GM19438 (cell line): ENCODE data around the gene MYO16.
"Not testable (repeated sequence)": the region's sequence is repeated elsewhere in the genome, so short reads cannot be mapped to it uniquely, and the experiment has no call there.

Experiments used
- ATAC-seq: cut with Tn5 transposase; IDR thresholded peaks from one replicate; pipeline ENCODE4 v1.9.1; 2021; ENCODE audit warnings: low read depth; ENCODE audit not compliant: unreplicated experiment

Gene MYO16

DNA sequence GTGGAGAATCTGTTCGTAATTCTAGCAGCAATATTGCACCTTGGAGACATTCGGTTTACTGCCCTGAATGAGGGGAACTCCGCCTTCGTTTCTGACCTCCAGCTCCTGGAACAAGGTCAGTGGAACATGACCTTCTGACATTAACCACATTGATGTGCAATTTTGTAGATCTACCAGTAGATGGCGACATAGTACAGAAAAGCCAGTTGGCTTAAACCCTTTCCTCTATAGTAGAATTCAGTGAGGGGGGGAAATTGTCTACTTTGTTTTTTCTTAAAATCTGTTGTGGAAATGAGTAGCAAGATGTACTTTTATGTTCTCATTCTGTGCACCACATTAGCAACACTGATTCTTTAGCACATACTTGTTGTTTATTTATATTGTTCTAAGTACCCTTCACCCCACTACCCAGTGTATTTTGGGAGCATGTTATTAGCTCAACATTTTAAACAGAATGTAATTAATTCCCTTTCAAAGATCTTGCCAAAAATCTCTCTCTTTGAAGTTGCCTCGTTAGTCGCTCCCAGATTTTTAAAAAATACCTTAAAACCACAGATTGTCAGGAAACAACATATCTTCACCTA is 332.2 kb downstream of the MYO16 start:
- ATAC-seq = peak; percentile 91

- no peak for ATAC-seq
Measured at GRCh38 chr13:108962654-108963053, 333.2 kb downstream of the MYO16 start.

DNA sequence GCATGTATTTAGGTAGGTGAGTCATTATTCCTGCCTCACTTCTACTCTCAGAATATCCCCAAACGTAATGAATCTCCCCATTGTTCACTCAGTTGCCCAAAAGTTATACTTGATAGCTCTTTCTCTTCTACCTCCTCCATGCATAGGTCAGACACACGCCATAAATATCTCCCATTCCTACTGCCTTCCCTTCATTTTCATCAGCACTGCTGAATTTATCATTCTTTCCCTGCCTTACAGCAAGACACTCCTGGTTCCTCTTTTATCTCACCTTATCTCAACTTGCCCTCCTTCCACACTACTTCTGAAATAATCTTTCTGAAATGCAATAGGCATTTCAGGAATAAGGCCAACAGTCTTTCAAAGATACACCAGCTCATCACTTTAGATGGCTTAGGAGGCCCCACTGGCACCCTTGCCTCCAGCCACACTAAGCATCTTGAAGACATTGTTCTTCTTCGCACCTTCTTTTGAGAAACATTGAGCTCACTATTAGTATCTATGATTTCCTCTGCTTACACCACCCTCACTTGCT is 333.9 kb downstream of the MYO16 start:
- ATAC-seq = no peak

GRCh38 chr13:108963846-108964600 is 334.6 kb downstream of the MYO16 start:
- no peak for ATAC-seq

- ATAC-seq = no peak
Measured at GRCh38 chr13:108964606-108965005, 335.2 kb downstream of the MYO16 start.

- no peak for ATAC-seq
Measured at GRCh38 chr13:108967371-108967770, 338.0 kb downstream of the MYO16 start.

DNA sequence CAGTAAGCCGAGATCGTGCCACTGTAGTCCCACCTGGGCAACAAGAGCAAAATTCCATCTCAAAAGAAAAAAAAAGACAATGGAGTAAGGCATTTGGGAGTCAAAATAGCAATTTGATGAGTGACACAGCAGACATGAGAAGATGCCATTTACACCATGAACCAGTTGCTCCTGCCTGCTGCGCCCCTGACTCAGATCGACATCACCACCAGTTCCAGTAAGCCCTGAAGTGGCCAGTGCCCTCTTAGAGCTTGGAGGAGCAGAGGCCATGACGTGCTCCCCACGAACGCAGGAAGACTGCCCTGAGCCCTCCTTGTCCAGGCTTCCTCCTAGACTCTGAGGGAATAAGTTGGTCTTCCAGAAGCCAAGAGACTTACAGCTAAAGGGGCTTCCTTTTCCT is 339.2 kb downstream of the MYO16 start:
- ATAC-seq = no peak

DNA sequence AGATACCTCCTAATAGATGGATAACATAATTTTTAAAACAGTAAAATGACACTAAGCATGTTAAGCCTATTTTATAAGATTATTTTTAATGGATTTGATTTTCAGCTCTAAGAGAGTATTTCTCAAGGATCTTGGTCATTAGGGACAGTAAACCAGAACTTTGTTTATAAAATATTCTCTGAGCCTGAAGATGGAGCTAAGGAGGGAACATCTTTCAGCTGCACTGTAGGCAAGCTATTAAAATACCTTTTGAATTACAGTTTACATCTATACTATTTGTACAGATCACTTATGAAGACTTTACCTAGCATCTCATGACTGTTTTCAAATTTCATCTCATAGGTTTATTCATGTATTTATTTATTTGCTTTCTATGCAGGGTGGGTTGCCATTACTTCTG is 345.3 kb downstream of the MYO16 start:
- ATAC-seq = no peak

GRCh38 chr13:108980237-108980636 is 350.8 kb downstream of the MYO16 start:
- ATAC-seq = no peak

GRCh38 chr13:108981407-108981806 is 352.0 kb downstream of the MYO16 start:
- ATAC-seq = no peak

- ATAC-seq = no peak
Measured at GRCh38 chr13:108983273-108983672, 353.9 kb downstream of the MYO16 start.

DNA sequence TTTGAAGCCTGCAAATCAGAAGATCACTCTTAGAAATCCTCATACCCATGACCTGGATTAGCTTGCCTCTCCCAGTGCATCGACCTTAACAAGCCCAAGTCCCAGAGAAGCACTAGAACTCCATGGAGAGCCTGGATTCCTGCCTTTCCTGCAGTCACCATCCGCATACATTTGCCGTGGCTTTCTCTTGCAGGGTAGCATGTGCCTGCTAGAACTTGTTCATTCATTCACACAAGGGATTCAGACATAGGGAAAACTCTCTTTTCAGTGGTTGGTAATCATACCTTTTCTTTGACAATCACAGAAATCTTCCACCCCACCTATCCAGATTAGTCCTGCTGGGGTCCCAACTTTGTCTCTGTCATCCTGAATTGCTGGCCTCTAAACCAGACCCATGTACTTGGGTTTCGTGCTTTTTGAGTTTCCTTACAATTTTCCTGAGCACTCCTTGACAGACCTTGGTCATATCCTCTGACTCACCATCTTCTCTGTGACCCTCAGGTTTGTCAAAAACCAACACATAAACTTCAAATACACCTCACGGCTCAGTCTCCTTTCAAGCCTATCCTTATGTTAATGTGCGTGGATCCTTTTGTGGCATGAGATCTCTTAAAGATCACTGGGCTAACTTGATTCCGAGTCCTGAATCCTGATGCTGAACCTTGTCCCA is 355.0 kb downstream of the MYO16 start:
- no peak for ATAC-seq

DNA sequence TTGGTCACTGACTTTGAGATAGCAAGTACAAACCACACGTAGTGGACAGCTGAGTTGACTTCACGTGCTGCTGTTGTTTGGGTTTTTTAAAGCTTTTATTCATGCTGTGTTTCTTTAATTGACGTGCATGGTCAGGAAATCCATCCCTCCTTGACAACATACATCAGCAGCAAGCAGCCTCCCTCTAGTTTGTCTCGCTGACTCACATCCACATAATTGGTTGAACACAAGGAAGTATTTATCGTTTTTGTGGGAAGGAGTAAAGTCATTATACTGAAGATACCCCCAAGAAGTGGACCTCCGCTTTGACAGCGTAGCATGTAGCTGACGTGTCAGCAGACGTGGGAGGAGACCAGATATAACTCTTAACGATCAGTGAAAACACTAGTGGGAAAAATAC is 355.8 kb downstream of the MYO16 start:
- no peak for ATAC-seq

GRCh38 chr13:108987517-108987916 is 358.1 kb downstream of the MYO16 start:
- ATAC-seq = no peak

DNA sequence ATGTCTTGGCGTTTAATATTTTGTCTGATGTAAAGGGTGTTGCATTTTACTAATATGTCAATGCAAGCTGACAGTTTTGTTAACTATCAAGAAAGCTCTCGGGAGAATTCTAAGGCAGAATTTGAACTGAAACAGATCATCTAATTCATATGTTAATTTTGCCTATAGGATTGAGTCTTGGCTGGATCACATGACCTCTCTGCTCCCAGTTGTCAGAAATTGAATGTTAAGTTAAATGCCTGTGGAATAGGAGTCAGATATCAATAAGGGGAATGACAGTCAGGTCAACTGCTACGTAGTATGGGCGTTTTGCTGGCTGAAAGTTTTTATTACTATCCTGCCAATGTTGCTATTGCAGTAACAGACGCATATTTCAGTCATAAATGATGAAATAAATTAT is 358.5 kb downstream of the MYO16 start:
- ATAC-seq = no peak

DNA sequence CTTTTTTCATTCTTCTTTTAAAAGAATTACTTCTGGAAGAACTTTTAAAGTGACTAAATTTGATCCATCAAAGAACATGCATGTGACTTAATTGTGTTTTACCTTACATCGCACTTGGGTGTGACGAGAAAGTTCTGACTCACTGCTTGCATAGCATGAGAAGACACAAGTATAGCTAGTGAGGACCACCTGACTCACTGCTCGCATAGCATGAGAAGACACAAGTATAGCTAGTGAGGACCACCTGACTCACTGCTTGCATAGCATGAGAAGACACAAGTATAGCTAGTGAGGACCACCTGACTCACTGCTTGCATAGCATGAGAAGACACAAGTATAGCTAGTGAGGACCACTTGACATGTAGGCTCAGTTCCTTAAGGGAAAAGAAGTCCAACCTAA is 362.0 kb downstream of the MYO16 start:
- not testable (repeated sequence) for ATAC-seq

DNA sequence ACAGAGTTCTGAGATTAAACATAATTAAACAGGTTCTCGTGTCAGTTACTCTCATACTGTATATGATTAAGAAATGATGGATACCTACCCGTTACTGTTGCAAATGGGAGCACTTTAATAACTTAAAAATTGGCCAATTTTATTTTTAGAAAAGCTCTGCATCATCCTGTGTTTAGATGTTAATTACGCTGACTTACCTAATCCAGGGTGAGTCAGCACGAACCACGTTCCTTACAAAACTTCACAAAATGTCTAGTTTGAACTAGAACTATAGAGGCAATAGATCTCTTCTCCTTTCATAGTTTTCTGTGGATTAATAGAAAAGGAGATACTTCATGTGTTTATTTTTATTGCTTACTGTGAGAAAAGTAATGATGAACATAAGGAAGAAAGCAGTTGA is 363.9 kb downstream of the MYO16 start:
- ATAC-seq = no peak

- ATAC-seq = no peak
Measured at GRCh38 chr13:108996430-108996829, 367.0 kb downstream of the MYO16 start.

GRCh38 chr13:109000207-109000606 is 370.8 kb downstream of the MYO16 start:
- no peak for ATAC-seq

- ATAC-seq = no peak
Measured at GRCh38 chr13:109002934-109003333, 373.5 kb downstream of the MYO16 start.

DNA sequence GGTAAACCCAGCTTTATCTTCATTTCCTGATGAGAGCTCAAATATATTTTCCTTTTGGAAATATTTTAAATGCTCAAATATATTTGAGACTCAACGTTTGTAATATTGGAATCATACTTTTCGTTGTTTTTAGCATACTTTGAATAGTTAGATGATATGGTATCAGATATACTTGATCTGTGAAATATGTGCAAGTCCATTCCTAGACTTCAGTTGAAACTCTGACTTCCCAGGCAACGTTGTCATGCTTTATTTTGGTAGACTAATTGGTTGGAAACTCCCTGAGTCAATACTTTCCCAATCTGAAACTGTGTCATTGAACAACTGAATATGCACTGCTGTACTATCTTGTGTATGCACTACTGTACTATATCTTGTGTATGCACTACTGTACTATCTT is 378.5 kb downstream of the MYO16 start:
- ATAC-seq = no peak

DNA sequence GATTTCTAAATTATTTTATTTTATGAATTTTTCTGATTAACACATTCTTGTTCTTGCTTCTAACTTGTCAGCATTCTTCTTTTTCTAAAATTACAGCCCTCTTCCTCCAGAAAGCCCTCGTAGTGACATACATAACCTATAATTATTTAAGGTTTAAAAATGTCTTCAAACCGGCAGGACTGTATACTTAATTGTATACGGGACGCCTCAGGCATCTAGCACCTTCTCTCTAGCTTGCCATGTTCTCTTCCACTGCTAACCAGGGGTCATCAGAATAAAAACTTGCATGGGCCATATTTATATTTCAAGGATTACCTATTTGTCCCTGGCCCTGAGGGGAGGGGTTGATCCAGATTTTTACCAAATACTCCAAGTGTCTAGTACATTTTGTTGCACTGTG is 380.3 kb downstream of the MYO16 start:
- ATAC-seq = no peak
